GM12891 (cell line): ENCODE data around the gene KIAA1549.

Experiments used
- DNase-seq: peaks from one replicate; pipeline ENCODE4 v3.0.0; 2011; ENCODE audit warnings: low spot score; ENCODE audit not compliant: insufficient read length
- FAIRE-seq: peaks from 2 replicates; lab custom pipeline; 2011; peaks lifted over from hg19 to GRCh38; lab: Jason Lieb, UNC
- PAX5 ChIP-seq: IDR thresholded peaks from 2 replicates; pipeline ENCODE4 v1.6.1; 2011; ENCODE audit warnings: low read length, moderate library complexity, mild to moderate bottlenecking; ENCODE audit not compliant: insufficient read depth, severe bottlenecking
- POLR2A ChIP-seq: IDR thresholded peaks from 2 replicates; pipeline ENCODE4 v1.6.1; 2011; ENCODE audit warnings: low read depth, low read length, control low read depth
- POLR2AphosphoS5 ChIP-seq: IDR thresholded peaks from 2 replicates; pipeline ENCODE4 v1.6.1; 2011; ENCODE audit warnings: low read depth, low read length, control low read depth
- POU2F2 ChIP-seq: IDR thresholded peaks from 2 replicates; pipeline ENCODE4 v1.6.1; 2011; ENCODE audit warnings: low read depth, mild to moderate bottlenecking, control low read depth, low read length, moderate library complexity
- SPI1 ChIP-seq: IDR thresholded peaks from 2 replicates; pipeline ENCODE4 v1.6.1; 2011; ENCODE audit warnings: low read depth, low read length, control low read depth
- TAF1 ChIP-seq: IDR thresholded peaks from 2 replicates; pipeline ENCODE4 v1.6.1; 2011; ENCODE audit warnings: low read depth, low read length, control low read depth

Gene KIAA1549

GRCh38 chr7:138785587-138786437, 195.4 kb downstream of the KIAA1549 start:
- DNase-seq (no peak), FAIRE-seq (no peak)
- no peak for TF ChIP-seq POLR2AphosphoS5
- no peak for TF ChIP-seq PAX5
- no peak for TF ChIP-seq POU2F2
- TF ChIP-seq POLR2A, result no peak
- TF ChIP-seq SPI1, result no peak
- no peak for TF ChIP-seq TAF1

GRCh38 chr7:138784692-138785091, 196.5 kb downstream of the KIAA1549 start:
- no peak for DNase-seq
- TF ChIP-seq SPI1, result no peak
- TF ChIP-seq TAF1, result no peak
- TF ChIP-seq POLR2AphosphoS5, result no peak
- TF ChIP-seq PAX5, result no peak
- no peak for TF ChIP-seq POU2F2
- TF ChIP-seq POLR2A, result no peak

More at GRCh38 chr7:138784692-138785091, 196.5 kb downstream of the KIAA1549 start:
- no peak for FAIRE-seq
